ENCODE results near the gene FAR2.

DNA sequence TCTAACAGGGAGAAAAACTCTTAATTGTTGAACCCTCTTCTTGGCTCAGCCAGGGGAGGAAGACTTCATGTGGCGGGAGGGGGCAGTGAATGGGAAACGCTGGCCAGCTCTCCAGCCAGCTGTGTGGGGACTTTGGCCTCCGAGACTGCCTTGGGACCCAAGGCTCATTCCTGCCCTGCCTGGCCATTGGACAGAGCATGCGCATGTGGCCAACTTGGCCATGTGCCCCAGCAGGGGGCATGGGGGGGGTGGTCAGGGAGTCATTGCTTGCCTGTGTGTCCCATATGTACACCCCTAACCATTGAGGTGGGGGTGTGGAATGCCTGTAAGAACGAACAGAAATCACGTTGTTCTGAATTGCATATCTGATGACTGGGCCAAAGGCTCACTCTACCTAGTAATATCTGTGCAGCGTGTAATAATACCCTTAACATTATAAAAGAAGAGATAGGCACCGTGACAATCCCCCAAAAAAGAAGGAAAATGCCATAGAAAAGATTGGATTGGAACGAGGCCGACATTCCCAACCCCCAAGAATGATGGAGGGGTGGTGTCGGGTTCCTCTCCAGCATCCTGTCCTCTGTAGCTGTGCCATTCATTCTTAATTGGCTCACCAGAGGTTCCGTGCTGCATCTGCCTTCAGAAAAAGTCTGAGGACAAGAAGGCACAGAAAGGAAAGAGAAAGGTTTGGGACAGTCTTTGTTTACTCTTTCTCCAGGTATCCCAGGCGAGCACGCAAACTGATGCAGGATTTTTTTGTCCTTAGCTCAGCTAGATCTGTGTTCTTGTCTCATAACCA, 3.5 kb upstream of the FAR2 start:
- TF ChIP-seq, protein P1, sequence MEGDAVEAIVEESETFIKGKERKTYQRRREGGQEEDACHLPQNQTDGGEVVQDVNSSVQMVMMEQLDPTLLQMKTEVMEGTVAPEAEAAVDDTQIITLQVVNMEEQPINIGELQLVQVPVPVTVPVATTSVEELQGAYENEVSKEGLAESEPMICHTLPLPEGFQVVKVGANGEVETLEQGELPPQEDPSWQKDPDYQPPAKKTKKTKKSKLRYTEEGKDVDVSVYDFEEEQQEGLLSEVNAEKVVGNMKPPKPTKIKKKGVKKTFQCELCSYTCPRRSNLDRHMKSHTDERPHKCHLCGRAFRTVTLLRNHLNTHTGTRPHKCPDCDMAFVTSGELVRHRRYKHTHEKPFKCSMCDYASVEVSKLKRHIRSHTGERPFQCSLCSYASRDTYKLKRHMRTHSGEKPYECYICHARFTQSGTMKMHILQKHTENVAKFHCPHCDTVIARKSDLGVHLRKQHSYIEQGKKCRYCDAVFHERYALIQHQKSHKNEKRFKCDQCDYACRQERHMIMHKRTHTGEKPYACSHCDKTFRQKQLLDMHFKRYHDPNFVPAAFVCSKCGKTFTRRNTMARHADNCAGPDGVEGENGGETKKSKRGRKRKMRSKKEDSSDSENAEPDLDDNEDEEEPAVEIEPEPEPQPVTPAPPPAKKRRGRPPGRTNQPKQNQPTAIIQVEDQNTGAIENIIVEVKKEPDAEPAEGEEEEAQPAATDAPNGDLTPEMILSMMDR (IDR thresholded peaks at IDR 0.05; ENCODE audit: insufficient read depth, low read length): no peak
- TF ChIP-seq GABPA (IDR thresholded peaks at IDR 0.05; ENCODE audit: low read depth): no peak
- TF ChIP-seq, protein P2, sequence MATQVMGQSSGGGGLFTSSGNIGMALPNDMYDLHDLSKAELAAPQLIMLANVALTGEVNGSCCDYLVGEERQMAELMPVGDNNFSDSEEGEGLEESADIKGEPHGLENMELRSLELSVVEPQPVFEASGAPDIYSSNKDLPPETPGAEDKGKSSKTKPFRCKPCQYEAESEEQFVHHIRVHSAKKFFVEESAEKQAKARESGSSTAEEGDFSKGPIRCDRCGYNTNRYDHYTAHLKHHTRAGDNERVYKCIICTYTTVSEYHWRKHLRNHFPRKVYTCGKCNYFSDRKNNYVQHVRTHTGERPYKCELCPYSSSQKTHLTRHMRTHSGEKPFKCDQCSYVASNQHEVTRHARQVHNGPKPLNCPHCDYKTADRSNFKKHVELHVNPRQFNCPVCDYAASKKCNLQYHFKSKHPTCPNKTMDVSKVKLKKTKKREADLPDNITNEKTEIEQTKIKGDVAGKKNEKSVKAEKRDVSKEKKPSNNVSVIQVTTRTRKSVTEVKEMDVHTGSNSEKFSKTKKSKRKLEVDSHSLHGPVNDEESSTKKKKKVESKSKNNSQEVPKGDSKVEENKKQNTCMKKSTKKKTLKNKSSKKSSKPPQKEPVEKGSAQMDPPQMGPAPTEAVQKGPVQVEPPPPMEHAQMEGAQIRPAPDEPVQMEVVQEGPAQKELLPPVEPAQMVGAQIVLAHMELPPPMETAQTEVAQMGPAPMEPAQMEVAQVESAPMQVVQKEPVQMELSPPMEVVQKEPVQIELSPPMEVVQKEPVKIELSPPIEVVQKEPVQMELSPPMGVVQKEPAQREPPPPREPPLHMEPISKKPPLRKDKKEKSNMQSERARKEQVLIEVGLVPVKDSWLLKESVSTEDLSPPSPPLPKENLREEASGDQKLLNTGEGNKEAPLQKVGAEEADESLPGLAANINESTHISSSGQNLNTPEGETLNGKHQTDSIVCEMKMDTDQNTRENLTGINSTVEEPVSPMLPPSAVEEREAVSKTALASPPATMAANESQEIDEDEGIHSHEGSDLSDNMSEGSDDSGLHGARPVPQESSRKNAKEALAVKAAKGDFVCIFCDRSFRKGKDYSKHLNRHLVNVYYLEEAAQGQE (IDR thresholded peaks at IDR 0.05; ENCODE audit: insufficient replicate concordance, low read depth): no peak
- no peak for TF ChIP-seq POLR2AphosphoS5 (IDR thresholded peaks at IDR 0.05; ENCODE audit: low read depth)

Data from HL-60 (cell line).